Endodermal cell (in vitro differentiated cells): ENCODE data around the gene NAGA. TPM values are rescaled to one million over a fixed set of nuclear protein-coding genes. Genes with fewer than 3 reads are reported as not detected.
"Not testable (repeated sequence)": the region's sequence is repeated elsewhere in the genome, so short reads cannot be mapped to it uniquely, and the experiment has no call there.

Source experiments
- DNase-seq: peaks from one replicate; pipeline ENCODE4 v3.0.0-alpha.2; 2017
- H3K27ac ChIP-seq: 2 replicates; pipeline ENCODE4 v1.5.1; 2013; ENCODE audit warnings: mild to moderate bottlenecking, low read depth, low read length, moderate library complexity
- H3K27me3 ChIP-seq: 2 replicates; pipeline ENCODE4 v1.6.1; 2013; ENCODE audit warnings: mild to moderate bottlenecking, low read length, moderate library complexity; ENCODE audit not compliant: insufficient read depth, control insufficient read depth, poor library complexity, severe bottlenecking
- H3K36me3 ChIP-seq: 2 replicates; pipeline ENCODE4 v1.7.0; 2013; ENCODE audit warnings: mild to moderate bottlenecking, low read length, moderate library complexity; ENCODE audit not compliant: control insufficient read depth, insufficient read depth
- H3K4me1 ChIP-seq: one replicate; pipeline ENCODE4 v1.7.0; 2013; ENCODE audit warnings: low read length; ENCODE audit not compliant: control insufficient read depth, insufficient read depth
- H3K4me3 ChIP-seq: 2 replicates; pipeline ENCODE4 v1.5.1; 2013; ENCODE audit warnings: mild to moderate bottlenecking, low read length, moderate library complexity
- H3K9ac ChIP-seq: 2 replicates; pipeline ENCODE4 v1.6.1; 2013; ENCODE audit warnings: mild to moderate bottlenecking, low read length, moderate library complexity; ENCODE audit not compliant: poor library complexity, severe bottlenecking; ENCODE audit errors: extremely low read depth
- H3K9me3 ChIP-seq: 2 replicates; pipeline ENCODE4 v1.6.1; 2013; ENCODE audit warnings: mild to moderate bottlenecking, low read length, moderate library complexity; ENCODE audit not compliant: control insufficient read depth
- H3K27ac Mint-ChIP-seq: 2 replicates; pipeline ENCODE4 v1.8.0; 2020; ENCODE audit warnings: mixed read lengths
- H3K27me3 Mint-ChIP-seq: 2 replicates; pipeline ENCODE4 v1.8.0; 2021; ENCODE audit warnings: mild to moderate bottlenecking, mixed read lengths; ENCODE audit not compliant: insufficient read depth
- H3K36me3 Mint-ChIP-seq: 2 replicates; pipeline ENCODE4 v1.8.0; 2020; ENCODE audit warnings: low read depth, mixed read lengths
- H3K4me1 Mint-ChIP-seq: 2 replicates; pipeline ENCODE4 v1.8.0; 2020; ENCODE audit warnings: mixed read lengths
- H3K4me3 Mint-ChIP-seq: 2 replicates; pipeline ENCODE4 v1.8.0; 2020; ENCODE audit warnings: mild to moderate bottlenecking, moderate library complexity, mixed read lengths
- H3K9me3 Mint-ChIP-seq: 2 replicates; pipeline ENCODE4 v1.8.0; 2020; ENCODE audit warnings: mild to moderate bottlenecking, mixed read lengths
- WGBS, 2 experiments: methylation state at CpG; one replicate each; pipeline versions ENCODE4 v1.1.5 to v1.1.7; 2013; ENCODE audit warnings: missing lambda C conversion rate in 2 of 2, mixed read lengths in 1 of 2; ENCODE audit not compliant: insufficient coverage in 1 of 2, insufficient read length in 1 of 2; 5-methylcytosine and 5-hydroxymethylcytosine counted together
- long read RNA-seq, 4 experiments: library from polyadenylated mRNA in 2 of 4; library from RNA in 1 of 4; library from capped mRNA in 1 of 4; stranded (forward) in 3 of 4; unstranded in 1 of 4; transcript quantifications; one replicate each; pipeline ENCODE4 v2.0.0, GENCODE V29; 2020 to 2021; ENCODE audit warnings: inconsistent platforms in 1 of 4
- polyA plus RNA-seq, 2 experiments: library from polyadenylated mRNA; stranded (reverse); fragments of 50-300 nt; gene quantifications; one replicate each; pipeline ENCODE4 v1.2.3, GENCODE V29; 2013
- total RNA-seq, 2 donors: library from RNA; stranded (reverse); fragmentation: NEBNext Ultra II Directional in 1 of 2; extraction: Animal tissue kit (Norgen Biotek cat#: 25700) in 1 of 2; gene quantifications; 2 replicates in 1 of 2; 3 replicates in 1 of 2; pipeline ENCODE4 v1.2.1, GENCODE V29; 2021
- TF ChIP-seq, protein P1 (sequence below): fragments of 200-600 bp; sonication (generic); conservative IDR thresholded peaks from 2 replicates; pipeline ENCODE4 v1.5.0; 2021; ENCODE audit warnings: antibody characterized with exemption, mild to moderate bottlenecking

NAGA gene
- total RNA-seq = 10 to 100 TPM; 19.2 to 25.4 TPM
- polyA plus RNA-seq (2013, experiment 1 of 2) = 26.3 TPM
- polyA plus RNA-seq (2013, experiment 2 of 2) = 27.6 TPM
- long read RNA-seq, experiment 1, transcript NAGA-201 (9 exons, 3,694 nt) = major isoform, 11 of 20 reads
- long read RNA-seq, experiment 1, partial matches to known transcripts = 2 of 20 reads
- long read RNA-seq, experiment 1, other reads (novel, unspliced or antisense) = 6 of 20 reads
- long read RNA-seq, experiment 2, transcript NAGA-203 (10 exons, 1,856 nt) = minor isoform, 22 of 114 reads
- long read RNA-seq, experiment 2, transcript NAGA-202 (10 exons, 1,869 nt) = minor isoform, 19 of 114 reads
- long read RNA-seq, experiment 2, transcript NAGA-201 (9 exons, 3,694 nt) = major isoform, 60 of 114 reads
- long read RNA-seq, experiment 2, partial matches to known transcripts = 5 of 114 reads
- long read RNA-seq, experiment 2, other reads (novel, unspliced or antisense) = 8 of 114 reads
- long read RNA-seq, experiment 3, transcript NAGA-203 (10 exons, 1,856 nt) = minor isoform, 24 of 93 reads
- long read RNA-seq, experiment 3, transcript NAGA-201 (9 exons, 3,694 nt) = major isoform, 37 of 93 reads
- long read RNA-seq, experiment 3, transcript NAGA-202 (10 exons, 1,869 nt) = minor isoform, 16 of 93 reads
- long read RNA-seq, experiment 3, partial matches to known transcripts = 1 of 93 reads
- long read RNA-seq, experiment 3, other reads (novel, unspliced or antisense) = 15 of 93 reads
- long read RNA-seq, experiment 4, transcript NAGA-203 (10 exons, 1,856 nt) = minor isoform, 10 of 33 reads
- long read RNA-seq, experiment 4, transcript NAGA-202 (10 exons, 1,869 nt) = major isoform, 12 of 33 reads
- long read RNA-seq, experiment 4, transcript NAGA-201 (9 exons, 3,694 nt) = minor isoform, 5 of 33 reads
- long read RNA-seq, experiment 4, partial matches to known transcripts = 3 of 33 reads
- long read RNA-seq, experiment 4, other reads (novel, unspliced or antisense) = 3 of 33 reads

DNA sequence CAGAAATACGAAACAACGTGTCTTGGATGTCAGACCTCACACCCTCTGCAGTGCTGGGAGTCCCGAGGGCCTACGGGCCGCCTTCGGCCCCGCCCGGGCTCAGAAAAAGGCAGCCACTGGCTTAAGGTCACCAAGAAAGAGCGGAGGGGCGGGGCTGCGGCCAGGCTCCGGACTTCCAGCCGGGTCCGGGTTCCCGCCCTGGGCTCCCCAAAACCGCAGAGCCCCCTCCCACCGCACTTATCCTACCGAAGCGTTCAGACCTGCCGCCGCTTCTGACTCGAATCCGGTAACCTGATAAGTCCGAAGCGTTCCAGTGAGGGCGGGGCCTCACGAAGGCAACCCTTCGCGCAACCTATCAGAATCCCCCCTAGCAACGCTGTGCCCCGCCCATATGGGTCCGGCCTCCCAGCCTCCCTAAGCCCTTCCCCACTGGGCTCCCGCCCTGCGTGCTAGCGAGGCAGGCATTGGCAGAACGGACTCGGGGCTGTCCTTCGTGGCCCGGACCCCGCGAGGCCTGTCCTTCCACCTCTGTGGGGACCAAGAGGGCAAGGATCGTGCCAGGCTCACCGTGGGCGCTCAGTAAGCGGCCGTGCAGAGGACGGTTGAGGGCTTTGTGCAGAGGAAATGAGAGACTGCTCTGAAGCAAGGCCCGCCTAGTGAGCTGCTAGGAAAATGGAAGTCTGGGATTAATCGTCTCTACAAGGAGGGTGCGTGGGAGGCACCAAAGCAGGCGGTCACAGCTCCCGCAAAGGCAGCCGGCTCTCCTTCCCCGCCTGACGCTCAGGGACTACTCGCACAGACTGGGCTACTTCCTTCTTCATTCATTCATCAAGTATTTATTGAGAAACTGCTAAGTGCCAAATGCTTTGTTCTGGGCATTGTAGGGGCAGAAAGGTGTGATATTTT, at the start of gene NAGA:
Gene NAGA, minus strand, starts transcription at position 296 of the 906 bp plus-strand sequence. CDS start 515 bp downstream, outside the sequence.
- peak within 1 kb of the TSS; percentile 87 for H3K4me3 ChIP-seq
- DNase-seq = peak; percentile 97
- H3K4me3 Mint-ChIP-seq = peak within 1 kb of the TSS; percentile 67
- TF ChIP-seq, protein P1, sequence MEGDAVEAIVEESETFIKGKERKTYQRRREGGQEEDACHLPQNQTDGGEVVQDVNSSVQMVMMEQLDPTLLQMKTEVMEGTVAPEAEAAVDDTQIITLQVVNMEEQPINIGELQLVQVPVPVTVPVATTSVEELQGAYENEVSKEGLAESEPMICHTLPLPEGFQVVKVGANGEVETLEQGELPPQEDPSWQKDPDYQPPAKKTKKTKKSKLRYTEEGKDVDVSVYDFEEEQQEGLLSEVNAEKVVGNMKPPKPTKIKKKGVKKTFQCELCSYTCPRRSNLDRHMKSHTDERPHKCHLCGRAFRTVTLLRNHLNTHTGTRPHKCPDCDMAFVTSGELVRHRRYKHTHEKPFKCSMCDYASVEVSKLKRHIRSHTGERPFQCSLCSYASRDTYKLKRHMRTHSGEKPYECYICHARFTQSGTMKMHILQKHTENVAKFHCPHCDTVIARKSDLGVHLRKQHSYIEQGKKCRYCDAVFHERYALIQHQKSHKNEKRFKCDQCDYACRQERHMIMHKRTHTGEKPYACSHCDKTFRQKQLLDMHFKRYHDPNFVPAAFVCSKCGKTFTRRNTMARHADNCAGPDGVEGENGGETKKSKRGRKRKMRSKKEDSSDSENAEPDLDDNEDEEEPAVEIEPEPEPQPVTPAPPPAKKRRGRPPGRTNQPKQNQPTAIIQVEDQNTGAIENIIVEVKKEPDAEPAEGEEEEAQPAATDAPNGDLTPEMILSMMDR = no peak
- 7 to 17% methylated on average over 13 to 56 of the region's 56 CpGs for WGBS, 2 experiments
- H3K9ac ChIP-seq = peak within 1 kb of the TSS; percentile 33
- no peaks in the 10 kb centered on the region for H3K9me3 Mint-ChIP-seq
- no peak within 1 kb of the TSS for H3K27ac ChIP-seq
- peaks cover 9% of the 10 kb centered on the region for H3K27me3 Mint-ChIP-seq
- no peaks in the 10 kb centered on the region for H3K4me1 ChIP-seq
- H3K4me1 Mint-ChIP-seq = peaks cover 8% of the 10 kb centered on the region
- H3K36me3 ChIP-seq = peaks cover 8% of the 10 kb centered on the region
- no peaks in the 10 kb centered on the region for H3K27me3 ChIP-seq
- peaks cover 21% of the 10 kb centered on the region for H3K36me3 Mint-ChIP-seq
- H3K27ac Mint-ChIP-seq = peak within 1 kb of the TSS; percentile 78
- no peaks in the 10 kb centered on the region for H3K9me3 ChIP-seq

DNA sequence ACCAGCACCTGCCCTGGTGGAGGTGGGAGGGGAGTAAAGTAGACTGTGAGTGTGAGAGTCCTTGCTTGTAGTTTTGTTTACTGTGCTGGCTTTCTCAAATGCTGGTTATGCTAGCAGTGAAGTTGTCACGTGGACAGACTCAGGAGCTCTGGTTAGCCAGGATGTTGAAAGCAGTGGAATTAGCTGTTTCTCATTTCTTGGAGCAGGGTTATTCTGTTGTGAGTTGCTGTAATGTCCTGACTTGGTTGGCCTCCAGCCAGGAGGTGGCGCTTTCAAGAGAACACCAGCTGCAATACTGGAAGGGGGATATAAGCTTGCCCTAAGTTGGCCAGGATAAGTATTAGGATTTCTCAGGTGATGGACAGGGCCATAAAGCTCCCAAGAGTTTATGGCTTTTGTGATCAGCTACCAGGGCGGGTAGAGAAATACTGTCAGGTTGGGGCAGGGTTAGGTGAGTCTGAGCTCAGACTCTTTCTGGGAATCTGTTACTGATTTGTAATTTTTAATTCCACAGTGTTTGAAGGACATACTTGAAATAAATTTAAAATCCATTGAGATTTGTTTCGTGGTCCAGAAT, 46.3 kb upstream of the NAGA start:
- Histone ChIP-seq H3K4me3 (peak overlapping the region; percentile 44), H3K27me3 (no peaks in the 10 kb centered on the region), H3K9me3 (peaks cover 42% of the 10 kb centered on the region), H3K9ac (no peak overlapping the region), H3K4me1 (peaks cover 8% of the 10 kb centered on the region), H3K27ac (no peak overlapping the region), H3K36me3 (no peaks in the 10 kb centered on the region)
- WGBS, 2 experiments = 83 to 90% methylated on average over 3 of the region's 4 CpGs
- peak; percentile 85 for DNase-seq
- Mint-ChIP-seq H3K4me3 (no peak overlapping the region), H3K9me3 (peaks cover 36% of the 10 kb centered on the region), H3K4me1 (peaks cover 15% of the 10 kb centered on the region), H3K27ac (no peak overlapping the region), H3K36me3 (peaks cover 27% of the 10 kb centered on the region), H3K27me3 (peaks cover 11% of the 10 kb centered on the region)
- TF ChIP-seq, protein P1 = peak; percentile 64

DNA sequence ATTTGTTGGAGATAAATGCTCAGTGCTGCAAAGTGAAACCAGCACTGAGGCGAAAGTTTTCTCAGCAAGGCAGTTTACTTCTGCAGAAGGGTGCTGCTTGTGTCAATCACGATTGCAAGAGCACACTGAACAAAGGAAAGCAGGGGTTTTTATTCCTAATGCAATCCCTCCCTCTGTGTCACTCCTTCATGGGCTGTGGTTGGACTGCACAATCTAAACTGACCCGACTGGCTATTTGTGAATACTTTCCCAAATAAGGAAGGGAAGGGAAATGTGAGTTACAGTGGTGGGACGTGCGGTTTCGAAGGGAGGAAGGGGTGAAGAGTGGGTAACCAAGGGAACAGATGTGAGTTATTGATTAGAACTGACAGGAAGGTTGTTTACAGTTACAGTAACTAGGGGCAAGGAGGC, 44.8 kb upstream of the NAGA start:
- 81 to 93% methylated on average over 5 to 6 of the region's 6 CpGs for WGBS, 2 experiments

More for the DNA sequence above, 44.8 kb upstream of the NAGA start:
- peak overlapping the region; percentile 44 for H3K4me3 ChIP-seq
- not testable (repeated sequence) for H3K27me3 ChIP-seq, H3K36me3 ChIP-seq, H3K27ac Mint-ChIP-seq, H3K27ac ChIP-seq, H3K9ac ChIP-seq, H3K4me1 ChIP-seq, DNase-seq, H3K4me3 Mint-ChIP-seq
- H3K36me3 Mint-ChIP-seq = peaks cover 23% of the 10 kb centered on the region
- peaks cover 44% of the 10 kb centered on the region for H3K9me3 ChIP-seq
- peaks cover 24% of the 10 kb centered on the region for H3K4me1 Mint-ChIP-seq
- peaks cover 36% of the 10 kb centered on the region for H3K9me3 Mint-ChIP-seq
- peaks cover 11% of the 10 kb centered on the region for H3K27me3 Mint-ChIP-seq
